HG02970 (cell line): ENCODE measurements around the gene HCST.
A peak's percentile ranks its signal among the peaks of the same experiment; 100 is the strongest.
"Not testable (repeated sequence)": the region's sequence is repeated elsewhere in the genome, so short reads cannot be mapped to it uniquely, and the experiment has no call there.

Experiments
- ATAC-seq: cut with Tn5 transposase; IDR thresholded peaks from one replicate; pipeline ENCODE4 v1.9.1; 2021; ENCODE audit warnings: mild to moderate bottlenecking, moderate library complexity, moderate number of reproducible peaks; ENCODE audit not compliant: unreplicated experiment, low FRiP score

HCST gene

DNA sequence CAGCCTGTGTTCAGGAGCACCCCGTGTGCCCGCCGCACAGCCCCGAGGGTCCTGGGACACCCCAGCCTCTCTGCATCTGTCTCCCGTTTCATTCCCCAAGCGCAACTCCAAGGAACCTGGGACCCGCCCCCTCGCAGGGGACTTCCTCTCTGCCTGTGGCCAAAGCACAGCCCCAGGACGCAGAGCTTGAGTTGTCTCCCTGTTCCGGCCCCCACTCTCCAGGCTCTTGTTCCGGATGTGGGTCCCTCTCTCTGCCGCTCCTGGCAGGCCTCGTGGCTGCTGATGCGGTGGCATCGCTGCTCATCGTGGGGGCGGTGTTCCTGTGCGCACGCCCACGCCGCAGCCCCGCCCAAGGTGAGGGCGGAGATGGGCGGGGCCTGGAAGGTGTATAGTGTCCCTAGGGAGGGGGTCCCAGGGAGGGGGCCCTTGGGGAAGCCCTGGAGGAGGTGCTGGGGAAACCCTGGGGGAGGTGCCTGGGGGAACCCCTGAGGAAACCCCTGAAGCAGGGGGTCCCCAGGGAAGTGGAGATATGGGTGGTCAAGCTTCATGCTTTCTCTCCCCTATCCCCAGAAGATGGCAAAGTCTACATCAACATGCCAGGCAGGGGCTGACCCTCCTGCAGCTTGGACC lies 1.3 kb downstream of the HCST start:
- peak; percentile 32 for ATAC-seq

DNA sequence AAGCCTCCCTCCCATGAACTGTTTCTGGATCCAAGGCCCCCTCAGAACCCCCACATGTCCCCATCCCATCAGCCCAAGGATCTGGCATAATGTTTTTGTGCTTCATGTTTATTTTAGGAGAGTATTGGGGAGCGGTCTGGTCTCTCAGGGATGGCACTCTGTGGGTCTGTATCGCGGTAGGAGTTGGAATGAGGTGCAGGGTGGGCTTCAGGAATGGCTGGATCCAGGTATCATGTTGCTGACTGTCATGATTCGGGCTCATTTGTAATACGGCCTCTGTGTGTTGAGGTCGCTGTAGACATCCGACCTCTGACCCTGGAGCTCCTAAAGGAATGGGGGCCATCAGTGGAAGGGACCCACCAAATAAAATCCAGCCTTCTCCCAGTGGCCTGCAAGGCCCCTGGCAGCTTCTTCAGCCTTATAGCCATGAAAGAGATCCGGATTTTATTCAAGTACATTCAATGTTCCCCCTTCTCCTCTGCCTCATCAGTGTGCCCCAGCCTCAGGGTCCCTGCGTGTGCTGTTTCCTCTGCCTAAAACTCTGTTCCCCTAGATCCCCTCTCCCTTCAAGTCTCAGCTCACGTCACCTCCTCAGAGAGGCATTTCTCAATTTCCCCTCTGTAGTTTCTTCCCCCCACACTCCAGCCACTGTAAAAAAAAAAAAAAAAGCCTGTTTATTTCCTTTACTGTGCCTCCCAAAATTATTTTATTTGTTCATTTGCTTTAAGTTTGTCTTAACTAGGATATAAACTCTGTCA lies 2.2 kb downstream of the HCST start:
- ATAC-seq = no peak

DNA sequence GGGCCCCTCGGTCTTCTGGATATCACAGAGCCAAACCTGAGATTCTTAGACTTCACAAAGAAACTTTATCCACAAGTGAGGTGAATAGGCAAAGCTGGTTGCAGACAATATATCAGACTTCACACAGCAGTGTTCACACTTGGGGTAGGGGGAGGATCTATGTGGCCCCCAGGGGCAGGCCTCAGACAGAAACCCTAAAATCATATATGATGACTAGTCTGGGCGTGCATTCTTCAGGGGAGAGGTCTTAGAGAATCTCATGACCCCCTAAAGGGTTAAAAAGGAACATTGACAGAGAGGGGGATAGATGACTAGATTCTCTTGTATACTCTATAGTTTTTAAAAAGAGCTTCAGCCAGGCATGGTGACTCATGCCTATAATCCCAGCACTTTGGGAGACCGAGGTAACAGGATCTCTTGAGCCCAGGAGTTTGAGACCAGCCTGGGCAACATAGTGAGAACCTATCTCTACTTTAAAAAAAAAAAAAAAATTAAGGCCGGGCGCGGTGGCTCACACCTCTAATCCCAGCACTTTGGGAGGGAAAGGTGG lies 2.9 kb downstream of the HCST start:
- ATAC-seq = no peak

DNA sequence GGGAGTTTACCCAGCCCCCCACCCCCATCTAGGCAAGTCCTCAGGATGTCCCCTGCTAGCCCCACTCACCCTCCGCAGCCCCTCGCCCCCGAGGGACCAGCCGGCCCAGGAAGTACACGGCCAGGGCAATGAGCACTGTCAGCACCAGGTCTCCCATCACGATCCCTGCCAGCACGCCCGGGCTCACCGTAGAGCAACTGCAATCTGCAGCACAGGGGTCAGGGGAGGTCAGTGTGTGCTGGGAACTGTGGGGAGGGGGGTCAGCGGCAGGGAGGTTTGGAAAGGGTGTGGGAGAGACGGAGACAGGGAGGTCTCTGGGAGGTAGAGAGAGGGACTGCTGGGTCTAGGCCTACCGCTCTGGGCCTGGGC lies 5.0 kb downstream of the HCST start:
- ATAC-seq = no peak

DNA sequence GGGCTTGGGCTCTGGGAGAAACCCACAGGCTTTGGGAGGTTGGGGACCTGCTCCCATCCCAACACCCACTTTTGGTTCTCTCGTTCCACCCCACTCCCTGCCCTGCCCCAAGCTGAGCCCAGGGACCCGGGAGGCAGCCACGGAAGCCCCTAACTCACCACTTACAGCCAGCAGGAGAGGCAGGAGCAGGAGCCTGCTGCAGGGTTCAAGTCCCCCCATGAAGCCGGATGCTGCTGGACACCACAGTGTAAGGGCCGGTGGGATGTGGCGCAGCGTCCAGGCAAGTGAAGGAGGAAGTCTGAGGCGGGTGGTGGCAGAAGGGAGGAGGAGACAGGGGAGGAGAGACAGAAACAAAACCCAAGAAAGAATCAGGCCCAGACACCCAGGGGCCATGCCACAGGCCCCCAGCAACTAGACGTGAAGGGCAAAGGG lies 5.7 kb downstream of the HCST start, which contains the start of gene TYROBP:
Gene TYROBP, minus strand, starts transcription at position 286 of the 432 bp plus-strand sequence. Its CDS starts 67 bp downstream, at position 219.
- ATAC-seq = no peak

DNA sequence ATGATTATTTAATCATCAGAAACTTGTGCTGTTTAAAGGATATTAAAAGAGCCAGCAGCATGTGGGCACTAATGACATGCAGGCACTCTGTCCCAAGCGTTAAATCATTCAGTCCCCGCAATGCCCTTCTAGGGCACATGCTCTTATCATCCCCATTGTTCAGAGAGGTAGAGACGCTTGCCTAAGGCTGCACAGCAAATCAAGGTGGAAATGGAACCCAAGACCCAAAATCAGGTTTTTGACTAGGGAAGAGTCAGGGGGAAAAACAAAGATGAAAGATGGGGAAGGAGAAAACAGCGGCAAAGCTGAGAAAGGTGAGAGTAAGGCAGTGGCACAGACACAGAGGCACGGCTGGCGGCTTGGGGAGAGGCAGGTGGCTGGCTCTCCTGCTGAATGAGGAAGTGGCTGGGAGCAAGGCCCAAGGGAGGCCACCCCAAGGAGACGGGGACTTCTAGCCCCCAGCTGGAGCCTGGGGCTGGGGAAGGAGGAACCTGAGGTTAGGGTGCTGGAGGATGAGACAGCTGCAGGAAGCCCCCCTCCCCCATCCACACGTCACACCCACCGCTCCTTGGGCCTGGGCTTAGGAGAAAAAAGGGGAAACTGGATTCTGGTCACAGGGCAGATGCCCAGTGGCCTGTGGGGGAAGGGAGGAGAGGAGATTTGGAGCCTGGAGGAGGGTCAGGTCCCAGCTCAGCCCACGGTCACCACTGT lies 6.8 kb downstream of the HCST start:
- ATAC-seq = no peak

DNA sequence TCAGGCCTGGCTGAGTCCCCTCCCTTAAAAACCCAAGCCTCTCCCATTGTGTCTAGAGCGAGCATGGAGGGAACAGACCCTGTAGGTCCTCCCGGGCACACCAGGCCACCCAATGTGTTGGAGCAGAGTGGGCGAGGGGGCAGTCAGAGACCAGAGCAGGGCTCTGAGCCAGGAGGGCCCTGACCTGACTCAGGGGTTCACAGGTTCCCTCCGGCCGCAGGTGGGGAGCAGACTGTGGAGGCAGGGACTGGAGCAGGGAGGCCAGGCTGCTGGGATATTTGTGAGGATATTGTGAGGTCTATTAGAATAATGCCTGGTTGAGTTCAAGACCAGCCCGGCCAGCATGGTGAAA lies 7.3 kb downstream of the HCST start:
- ATAC-seq = no peak

DNA sequence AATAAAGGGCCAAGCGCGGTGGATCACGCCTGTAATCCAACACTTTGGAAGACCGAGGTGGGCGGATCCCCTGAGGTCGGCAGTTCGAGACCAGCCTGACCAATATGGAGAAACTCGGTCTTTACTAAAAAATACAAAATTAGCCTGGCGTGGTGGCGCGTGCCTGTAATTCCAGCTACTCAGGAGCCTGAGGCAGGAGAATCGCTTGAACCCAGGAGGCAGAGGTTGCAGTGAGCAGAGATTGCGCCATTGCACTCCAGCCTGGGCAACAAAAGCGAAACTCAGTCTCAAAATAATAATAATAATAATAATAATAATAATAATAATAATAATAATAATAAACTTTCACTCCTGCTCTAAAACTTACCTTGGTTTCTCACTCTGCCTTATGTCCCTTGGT lies 8.0 kb downstream of the HCST start:
- not testable (repeated sequence) for ATAC-seq

DNA sequence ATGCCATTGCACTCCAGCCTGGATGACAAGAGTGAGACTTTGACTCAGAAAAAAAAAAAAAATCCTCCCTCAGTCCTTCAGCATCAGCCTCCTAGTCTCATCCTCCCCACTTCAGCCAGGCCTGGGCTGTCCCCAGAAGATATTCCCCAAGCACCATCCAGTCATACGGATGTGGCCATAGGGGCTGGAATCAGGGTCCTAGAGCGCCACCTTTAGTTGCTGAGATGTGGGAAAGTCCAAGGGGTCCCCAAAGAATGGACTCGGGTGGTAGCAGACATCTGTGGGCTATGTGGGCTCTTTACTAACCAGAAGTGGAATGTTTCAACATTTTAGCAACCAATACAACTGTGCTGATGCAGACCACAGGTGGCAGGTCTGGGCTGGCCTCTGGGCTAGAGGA lies 8.8 kb downstream of the HCST start:
- no peak for ATAC-seq

DNA sequence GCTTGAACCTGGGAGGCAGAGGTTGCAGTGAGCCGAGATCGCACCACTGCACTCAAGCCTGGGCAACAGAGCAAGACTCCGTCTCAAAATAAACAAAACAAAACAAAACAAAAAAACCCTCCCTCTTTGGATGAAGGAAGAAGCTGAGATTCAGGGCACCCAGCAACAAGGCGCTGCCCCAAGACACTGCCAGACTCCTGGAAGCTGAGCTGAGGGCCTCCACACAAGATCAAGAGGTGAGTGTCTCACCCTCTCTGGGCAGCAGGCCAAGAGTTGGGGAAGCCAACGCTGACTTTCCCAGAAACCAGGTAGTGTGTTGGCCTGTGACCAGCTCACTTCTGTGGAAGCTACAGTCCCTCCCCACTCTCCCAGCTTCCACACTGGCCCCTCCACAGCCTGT lies 9.5 kb downstream of the HCST start:
- no peak for ATAC-seq

DNA sequence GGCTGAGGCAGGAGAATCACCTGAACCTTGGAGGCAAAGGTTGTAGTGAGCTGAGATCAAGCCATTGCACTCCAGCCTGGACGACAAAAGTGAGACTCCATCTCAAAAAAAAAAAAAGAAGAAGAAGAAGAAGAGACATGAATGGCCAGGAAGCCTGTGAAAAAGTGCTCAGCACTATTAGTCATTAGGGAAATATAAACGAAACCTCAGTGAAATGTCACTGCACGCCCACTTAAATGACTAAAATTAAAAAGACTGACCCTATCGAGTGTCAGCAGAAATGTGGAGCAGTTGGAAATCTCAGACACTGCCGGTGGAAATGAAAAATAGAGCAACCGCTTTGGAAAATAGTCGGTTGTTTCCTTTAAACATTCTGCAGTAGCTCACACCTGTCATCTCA lies 11.3 kb downstream of the HCST start:
- ATAC-seq = no peak

DNA sequence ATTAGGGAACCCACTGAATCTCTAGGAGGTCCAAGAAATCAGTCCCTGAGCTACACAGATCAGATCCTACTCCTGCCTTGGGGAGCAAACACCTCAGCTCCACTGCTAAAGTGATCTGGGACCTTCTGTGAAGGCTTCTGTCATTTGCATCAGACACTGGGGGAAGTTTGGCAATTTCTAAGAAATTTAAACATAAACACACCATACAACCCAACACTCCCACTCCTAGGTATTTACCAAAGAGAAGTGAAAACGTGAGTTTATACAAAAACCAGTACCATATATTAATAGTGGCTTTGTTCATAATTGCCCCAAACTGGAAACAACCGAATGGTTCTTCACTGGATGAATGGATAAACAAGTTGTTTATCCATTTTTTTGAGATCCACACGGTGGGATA lies 13.1 kb downstream of the HCST start:
- ATAC-seq = no peak

DNA sequence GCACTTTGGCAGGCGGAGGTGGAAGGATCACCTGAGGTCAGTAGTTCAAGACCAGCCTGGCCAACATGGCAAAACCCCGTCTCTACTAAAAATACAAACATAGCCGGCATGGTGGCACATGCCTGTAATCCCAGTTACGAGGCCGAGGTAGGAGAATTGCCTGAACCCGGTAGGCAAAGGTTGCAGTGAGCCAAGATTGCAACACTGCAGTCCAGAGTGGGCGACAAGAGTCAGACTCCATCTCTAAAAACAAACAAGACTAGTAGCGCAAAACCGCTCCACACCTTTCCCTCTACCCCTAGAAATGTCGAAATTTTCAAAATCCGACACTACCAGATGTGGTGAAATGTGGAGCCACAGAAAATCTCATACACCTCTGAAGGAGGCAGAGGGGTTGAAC lies 17.0 kb downstream of the HCST start:
- no peak for ATAC-seq

DNA sequence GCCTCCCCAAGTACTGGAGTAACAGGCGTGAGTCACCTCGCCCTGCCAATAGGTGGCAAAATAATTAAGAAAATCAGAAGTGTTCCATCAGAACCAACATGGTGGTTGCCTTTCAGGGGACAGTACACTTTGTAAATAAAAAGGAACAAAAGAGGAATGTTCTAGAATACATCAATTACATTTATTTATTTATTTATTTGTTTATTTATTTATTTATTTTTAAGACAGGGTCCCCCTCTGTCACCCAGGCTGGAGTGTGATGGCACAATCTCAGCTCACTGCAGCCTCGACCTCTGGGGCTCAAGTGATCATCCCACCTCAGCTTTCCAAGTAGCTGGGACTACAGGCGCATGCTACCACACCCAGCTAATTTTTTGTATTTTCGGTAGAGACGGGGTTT lies 18.7 kb downstream of the HCST start:
- no peak for ATAC-seq

DNA sequence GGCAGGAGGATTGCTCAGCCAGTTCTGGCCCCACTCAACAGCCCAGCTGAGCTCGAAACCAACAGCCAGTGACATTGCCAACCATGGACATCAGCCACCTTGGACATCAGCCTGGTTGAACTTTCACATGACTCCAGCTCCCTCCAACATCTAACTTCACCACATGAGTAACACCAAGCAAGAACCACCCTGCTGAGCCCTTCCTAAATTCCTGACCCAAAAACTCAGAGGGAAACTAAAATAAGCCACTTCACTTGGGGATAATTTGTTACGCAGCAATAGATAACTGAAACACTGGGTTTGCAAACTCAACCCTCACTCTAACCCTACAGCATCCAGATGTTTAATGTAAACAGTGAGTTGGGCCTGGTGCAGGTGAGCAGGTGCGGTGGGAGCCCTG lies 23.2 kb downstream of the HCST start:
- ATAC-seq = no peak

DNA sequence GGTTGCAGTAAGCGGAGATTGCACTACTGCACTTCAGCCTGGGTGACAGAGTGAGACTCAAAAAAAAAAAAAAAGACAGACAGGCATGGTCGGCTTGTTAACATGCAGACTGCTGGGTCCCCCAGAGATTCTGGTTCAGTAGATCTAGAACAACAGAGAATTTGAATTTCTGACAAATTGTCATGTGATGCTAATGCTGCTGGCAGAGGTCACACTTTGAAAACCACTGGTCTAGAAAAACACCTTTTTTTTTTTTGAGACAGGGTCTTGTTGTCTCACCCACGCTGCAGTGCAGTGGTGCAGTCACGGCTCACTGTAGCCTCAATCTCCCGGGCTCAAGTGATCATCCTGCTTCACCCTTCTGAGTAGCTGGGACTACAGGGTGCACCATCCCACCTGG lies 26.2 kb downstream of the HCST start:
- no peak for ATAC-seq

DNA sequence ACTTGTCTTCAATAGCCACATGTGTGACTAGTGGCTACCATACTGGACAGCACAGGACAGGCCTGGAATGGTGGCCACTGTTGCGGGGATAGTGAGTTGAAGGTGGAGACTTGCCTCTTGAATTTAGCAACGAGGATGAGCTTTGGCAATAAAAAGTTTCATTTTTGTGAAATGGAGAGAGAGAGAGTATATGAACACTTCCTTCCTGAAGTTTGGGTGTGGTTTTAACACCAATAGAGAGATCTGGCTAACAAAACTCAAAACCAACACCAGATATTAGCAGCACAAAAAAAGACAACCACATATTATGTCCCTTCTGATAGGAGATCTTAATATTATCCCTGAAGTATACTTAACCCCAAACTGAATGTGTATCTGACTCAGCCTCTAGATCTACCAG lies 27.5 kb downstream of the HCST start:
- no peak for ATAC-seq

DNA sequence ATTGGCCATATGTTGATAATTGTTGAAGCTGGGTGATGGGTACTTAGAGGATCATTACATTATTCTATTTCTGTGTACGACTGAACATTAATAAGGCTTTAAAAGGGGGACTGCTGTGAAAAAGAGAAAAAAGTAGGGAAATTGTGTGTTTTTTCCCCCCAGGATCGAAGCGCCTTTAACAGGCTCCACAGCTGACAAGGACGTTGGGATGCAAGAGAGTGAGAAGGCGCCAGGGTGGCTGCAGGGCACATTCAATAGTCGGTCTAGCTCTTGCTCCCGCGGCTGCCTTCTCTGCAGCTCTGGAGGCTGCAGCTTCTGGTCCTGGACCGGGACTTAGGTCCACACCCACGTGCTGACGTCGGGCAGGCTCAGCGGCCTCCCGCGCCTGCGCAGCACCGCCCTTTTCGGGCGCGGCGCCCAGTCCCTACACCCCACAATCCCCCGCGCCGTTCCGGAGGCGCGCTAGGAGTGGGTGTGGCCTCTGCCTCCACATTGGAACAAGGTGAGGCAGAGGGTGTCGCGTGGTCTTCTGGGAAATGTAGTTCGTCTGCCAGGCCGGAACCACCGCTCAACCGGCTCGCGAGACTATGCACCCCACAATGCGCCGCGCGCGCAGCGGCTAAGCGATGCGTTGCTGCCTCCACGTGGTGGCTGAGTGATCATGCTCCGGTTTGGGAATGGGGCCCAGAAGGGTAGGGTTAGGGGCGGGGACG lies 29.0 kb downstream of the HCST start:
- ATAC-seq = peak; percentile 97

DNA sequence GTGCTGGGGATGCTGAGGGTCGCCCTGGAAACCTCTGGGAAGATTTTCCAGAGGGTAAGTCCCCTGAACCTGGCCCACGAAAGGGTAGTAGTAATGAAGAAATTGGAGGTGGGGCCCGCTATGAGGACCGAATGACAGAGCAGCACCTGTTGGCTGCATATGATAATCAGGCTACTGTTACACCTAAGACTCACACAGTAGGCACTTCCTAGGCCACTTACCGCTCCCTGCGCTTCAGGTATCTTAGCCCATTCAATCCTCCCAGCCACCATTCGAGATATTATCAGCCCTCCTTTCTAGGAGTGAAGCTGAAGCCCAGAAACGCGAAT lies 29.5 kb downstream of the HCST start:
- ATAC-seq = no peak

DNA sequence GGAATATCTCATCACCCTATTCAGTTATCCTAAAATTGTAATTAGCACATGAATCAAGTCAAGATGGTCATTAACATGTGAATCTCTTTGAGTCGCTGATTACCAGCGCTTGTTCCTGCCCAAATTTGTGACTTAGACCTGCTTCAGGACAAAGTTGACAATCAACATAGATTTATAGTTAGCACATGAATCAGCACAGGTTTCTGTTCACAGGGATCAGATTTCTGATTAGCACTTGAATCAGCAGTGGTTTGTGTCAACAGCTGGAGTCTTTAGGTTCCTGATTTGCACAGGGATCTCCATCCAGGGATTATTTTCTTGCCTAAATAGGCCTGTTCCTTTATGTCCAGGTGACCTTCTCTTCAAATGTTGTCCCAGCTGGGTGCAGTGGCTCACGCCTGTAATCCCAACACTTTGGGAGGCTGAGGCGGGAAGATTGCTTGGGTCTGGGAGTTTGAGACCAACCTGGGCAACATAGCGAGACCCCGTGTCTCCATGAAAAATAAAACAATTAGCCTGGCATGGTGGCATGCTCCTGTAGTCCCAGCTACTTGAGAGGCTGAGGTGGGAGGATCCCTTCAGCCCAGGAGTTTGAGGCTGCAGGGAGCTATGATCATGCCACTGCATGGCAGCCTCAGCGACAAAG lies 30.1 kb downstream of the HCST start:
- ATAC-seq = no peak
